Transverse colon (tissue), 3 donors: ENCODE measurements around the gene AKAP6.

Source experiments
- CTCF ChIP-seq, 5 experiments: fragments of 200-600 bp in 3 of 5; fragments of 450-650 bp in 2 of 5; sonication (generic) in 3 of 5; IDR thresholded peaks; 1 replicate in 2 of 5; 2 replicates in 3 of 5; pipeline ENCODE4 v1.5.1; 2016 to 2017; ENCODE audit warnings: antibody characterized with exemption in 5 of 5, inconsistent platforms in 3 of 5, mild to moderate bottlenecking in 2 of 5, moderate library complexity in 1 of 5
- POLR2A ChIP-seq: fragments of 450-650 bp; IDR thresholded peaks from one replicate; pipeline ENCODE4 v1.6.1; 2016; ENCODE audit warnings: antibody characterized with exemption, mild to moderate bottlenecking, moderate library complexity

DNA sequence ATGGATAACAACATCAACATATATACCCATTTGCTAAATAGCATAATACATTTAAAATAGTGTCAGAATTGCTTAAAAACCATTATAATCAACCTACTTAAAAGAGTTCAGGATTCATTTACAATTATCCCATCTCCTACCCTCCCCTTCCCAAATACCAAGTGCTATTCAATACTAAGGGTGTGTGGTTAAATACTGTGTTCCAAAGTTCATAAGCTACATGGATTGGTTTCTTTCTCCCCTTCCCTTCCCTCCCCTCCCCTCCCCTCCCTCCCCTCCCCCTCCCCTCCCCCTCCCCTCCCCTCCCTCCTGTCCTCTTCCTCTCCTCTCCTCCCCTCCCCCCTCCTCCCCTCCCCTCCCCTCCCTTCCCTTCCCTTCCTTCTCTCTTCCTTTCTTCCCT lies 512.6 kb downstream of the AKAP6 start:
- no peak for TF ChIP-seq CTCF (IDR thresholded peaks at IDR 0.05)
- no peak for TF ChIP-seq POLR2A
